Astrocyte of the cerebellum (primary cell): Measurements from ENCODE around the gene KNCN.
A peak's percentile ranks its signal among the peaks of the same experiment; 100 is the strongest.

Source experiments
- DNase-seq: peaks from one replicate; pipeline ENCODE4 v3.0.0-alpha.2; 2011; ENCODE audit warnings: low read depth
- H3K4me3 ChIP-seq: 2 replicates; pipeline ENCODE4 v1.5.1; 2011; ENCODE audit warnings: mild to moderate bottlenecking, low read depth, low read length, moderate library complexity
- in situ Hi-C: cut with HindIII; loops from 2 replicates; pipeline ENCODE4 v1.10.0; 2017; ENCODE audit warnings: low sequenced_read_pairs
- TF ChIP-seq, protein P1 (sequence below): IDR thresholded peaks from 2 replicates; pipeline ENCODE4 v1.5.1; 2012; ENCODE audit warnings: low read length, low read depth, moderate library complexity, mild to moderate bottlenecking; ENCODE audit errors: missing control alignments

The KNCN gene

GRCh38 chr1:46523496-46524353 lies 27.7 kb downstream of the KNCN start:
- no peak for DNase-seq
- no peak overlapping the region for H3K4me3 ChIP-seq
- TF ChIP-seq, protein P1, sequence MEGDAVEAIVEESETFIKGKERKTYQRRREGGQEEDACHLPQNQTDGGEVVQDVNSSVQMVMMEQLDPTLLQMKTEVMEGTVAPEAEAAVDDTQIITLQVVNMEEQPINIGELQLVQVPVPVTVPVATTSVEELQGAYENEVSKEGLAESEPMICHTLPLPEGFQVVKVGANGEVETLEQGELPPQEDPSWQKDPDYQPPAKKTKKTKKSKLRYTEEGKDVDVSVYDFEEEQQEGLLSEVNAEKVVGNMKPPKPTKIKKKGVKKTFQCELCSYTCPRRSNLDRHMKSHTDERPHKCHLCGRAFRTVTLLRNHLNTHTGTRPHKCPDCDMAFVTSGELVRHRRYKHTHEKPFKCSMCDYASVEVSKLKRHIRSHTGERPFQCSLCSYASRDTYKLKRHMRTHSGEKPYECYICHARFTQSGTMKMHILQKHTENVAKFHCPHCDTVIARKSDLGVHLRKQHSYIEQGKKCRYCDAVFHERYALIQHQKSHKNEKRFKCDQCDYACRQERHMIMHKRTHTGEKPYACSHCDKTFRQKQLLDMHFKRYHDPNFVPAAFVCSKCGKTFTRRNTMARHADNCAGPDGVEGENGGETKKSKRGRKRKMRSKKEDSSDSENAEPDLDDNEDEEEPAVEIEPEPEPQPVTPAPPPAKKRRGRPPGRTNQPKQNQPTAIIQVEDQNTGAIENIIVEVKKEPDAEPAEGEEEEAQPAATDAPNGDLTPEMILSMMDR: no peak
- in situ Hi-C loops: no loop called here

DNA sequence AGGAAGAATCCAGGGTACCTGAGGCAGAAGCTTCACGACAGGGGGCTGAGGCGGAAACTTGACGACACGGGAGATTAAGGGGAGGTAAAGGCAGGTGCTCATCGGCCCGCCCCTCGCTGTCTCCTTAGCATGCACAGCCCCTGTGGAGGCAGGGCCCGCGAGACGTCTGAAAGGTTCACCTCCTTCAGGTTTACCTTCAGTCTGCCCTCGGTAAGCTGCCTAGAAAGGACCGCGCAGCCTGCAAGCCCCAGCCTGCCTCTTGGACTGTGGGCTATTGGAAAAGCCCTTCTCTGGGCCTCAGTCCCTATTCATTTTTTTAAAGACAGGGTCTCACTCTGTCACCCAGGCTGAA lies 28.5 kb downstream of the KNCN start:
- in situ Hi-C loops: no loop called here
- DNase-seq: no peak
- H3K4me3 ChIP-seq: no peak overlapping the region
- TF ChIP-seq, protein P1: no peak

DNA sequence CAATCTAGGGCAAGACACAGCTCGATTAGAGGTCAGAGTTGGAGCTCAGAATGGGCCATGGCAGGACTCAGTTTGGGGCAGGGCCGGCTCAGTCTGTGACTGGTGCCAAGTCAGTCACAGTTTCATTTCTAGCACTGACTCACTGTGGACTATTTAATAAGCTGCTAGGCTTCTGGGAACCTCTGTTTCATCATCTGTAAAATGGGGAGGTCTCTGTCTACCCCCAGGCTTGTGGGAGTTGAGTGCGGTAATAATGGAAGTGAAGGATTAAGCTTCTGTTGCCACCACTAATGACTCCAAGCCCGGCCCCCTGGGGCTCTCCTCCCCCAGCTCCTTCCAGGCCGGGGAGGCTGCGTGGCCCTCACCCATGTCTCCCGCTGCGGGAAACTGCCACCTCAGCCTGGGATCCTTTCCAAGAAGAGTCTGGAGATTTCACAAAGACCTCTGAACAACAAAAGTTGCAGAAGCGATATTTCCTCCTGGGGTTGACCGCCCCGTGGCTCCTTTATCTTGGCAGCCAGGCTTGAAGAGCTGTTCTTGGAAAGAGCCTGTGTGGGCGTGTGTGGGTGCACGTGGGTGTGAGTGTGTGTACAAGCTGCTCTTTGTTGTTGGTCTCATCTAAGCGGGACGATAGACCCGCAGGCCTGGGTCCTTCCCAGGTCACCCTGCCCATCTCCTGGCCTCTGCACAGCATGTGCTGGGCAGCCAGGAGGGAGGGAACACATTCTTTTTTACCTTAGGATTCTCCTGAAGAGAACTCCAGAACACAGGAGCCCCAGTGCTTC lies 29.1 kb downstream of the KNCN start:
- no peak overlapping the region for H3K4me3 ChIP-seq
- TF ChIP-seq, protein P1: no peak
- in situ Hi-C loops: no loop called here
- peak; percentile 72 for DNase-seq

- no peak for DNase-seq
- no peak overlapping the region for H3K4me3 ChIP-seq
- TF ChIP-seq, protein P1: no peak
- in situ Hi-C loops: no loop called here
Measured at GRCh38 chr1:46521414-46521813, 30.0 kb downstream of the KNCN start.

- TF ChIP-seq, protein P1: no peak
- in situ Hi-C loops: no loop called here
- H3K4me3 ChIP-seq: no peak overlapping the region
- peak; percentile 12 for DNase-seq
Measured at GRCh38 chr1:46520063-46520911, 31.2 kb downstream of the KNCN start.

DNA sequence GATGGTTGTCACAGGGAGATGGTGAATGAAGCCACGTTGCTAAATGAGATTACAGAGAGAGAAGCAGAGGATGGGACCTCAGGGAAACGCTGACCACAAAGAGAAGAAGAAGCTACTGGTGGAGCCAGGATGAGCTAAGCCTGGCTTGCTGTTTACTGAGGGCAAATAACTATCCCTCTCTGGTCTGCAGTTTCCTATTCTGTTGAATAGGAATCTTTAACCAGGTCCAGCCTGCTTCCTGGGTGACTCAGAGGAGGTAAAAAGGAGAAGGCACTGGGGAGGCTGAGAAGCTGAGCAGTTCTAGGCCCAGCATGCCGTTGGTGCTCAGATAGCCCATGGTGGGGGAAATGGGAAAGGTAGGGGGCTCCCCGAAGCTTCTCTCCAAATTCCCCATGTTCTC lies 32.2 kb downstream of the KNCN start:
- TF ChIP-seq, protein P1: no peak
- H3K4me3 ChIP-seq: no peak overlapping the region
- in situ Hi-C loops: no loop called here
- no peak for DNase-seq
